Right hindlimb (tissue), 1 donor: ENCODE measurements around the gene COIL.
"Not testable (repeated sequence)": the region's sequence is repeated elsewhere in the genome, so short reads cannot be mapped to it uniquely, and the experiment has no call there.

Experiments used
- DNase-seq: peaks from one replicate; pipeline ENCODE4 v3.0.0-alpha.2; 2018

COIL gene

DNA sequence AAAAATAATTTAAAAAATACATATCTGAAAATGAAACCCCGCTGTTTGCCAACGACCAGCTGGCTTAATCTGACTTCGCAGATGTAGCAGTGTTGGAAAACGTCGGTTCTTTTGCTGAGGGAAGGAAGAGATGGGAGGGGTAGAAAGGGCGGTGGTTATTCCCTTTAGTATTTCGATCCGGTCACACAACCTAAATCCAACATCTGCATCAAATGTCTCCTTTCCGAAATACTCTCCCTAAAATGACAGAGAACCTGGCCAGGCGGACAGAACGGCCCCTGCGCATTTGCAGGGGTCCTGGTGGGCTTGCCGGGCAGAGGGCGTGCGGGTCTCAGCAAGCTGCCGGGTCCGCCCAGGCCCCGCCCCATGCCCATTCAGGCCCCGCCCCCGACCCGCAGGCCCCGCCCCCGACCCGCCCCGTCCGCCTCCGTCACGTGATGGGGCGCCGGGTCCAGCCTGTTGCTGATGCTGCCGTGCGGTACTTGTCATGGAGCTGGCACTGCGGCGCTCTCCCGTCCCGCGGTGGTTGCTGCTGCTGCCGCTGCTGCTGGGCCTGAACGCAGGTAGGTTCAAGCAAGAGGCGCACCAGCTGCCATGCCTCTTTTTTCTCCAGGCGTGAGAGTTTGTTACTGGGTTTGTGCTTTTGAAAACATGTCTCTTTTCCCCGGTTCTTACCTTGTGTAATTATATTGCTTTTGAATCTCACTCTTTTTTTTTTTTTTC is 17.0 kb upstream of the COIL start, which contains the start of gene SCPEP1:
SCPEP1 (plus strand) TSS at position 459 of the 723 bp plus-strand sequence; CDS start at position 488, 29 bp downstream.
- DNase-seq: peak; percentile 92

DNA sequence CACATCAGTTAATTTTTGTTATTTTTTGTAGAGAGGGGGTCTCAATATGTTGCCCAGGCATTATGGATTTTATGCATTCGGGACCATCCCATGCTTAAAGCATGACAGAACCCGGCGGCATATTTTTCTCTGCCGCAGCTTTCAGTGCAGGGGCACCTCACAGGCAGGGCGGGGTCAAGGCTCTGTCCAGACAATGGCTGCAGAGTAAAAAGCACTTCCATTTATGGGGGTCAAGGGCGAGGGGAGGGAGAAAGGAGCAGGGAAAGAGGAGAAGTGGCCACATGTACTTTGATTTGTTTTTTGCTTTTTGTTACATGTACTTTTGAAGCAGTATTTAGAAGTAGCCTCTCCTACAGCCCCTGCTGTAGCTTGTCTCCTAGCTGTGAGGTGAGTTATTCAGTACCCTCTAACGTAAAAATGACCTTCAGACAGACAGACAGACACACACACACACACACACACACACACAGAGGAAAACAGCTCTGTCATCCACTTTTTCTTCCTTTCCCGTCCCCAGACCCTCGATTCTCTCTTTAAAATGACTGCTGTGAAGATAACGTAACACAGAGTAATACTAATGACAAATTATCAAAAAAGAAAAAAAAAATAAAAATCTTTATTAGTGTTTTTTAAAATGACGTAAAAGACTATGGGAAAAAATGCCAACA is 16.2 kb upstream of the COIL start:
- no peak for DNase-seq

DNA sequence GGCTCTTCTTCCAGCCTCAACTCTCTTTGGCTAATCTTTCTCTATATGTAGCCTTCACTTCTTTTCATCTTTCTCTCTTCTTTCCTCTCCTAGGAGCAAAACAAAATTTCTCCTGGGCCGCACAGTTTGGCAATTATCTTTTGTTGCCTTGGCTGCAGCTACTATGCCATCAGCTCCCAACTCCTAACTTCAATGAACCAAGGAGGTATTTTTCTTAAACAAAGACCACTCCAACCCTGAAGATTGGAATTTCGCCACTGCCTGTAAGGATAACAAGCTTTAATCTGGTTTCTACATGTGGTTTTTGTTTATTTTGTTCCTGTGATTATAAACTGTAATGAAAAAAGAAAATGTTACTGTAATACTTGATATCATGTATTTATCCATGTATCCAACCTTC is 14.8 kb upstream of the COIL start:
- no peak for DNase-seq

DNA sequence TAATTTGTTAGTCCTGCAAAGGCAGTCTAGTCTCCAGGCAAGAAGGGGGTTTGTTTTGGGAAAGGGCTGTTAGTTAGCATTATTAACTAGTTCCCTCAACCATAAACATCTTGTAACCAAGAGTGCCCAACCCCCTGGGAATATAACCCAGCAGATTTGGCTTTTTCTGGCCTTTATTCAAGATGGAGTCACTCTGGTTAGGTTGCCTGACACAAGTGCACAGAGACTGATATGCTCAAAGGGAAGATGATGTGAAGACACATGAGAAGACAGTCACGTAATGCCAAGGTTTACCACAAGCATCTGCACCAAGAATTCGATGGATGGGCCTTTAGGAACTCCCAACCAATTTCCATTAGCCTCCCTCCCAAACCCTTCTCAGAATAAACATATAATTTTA is 13.2 kb upstream of the COIL start:
- DNase-seq: no peak

DNA sequence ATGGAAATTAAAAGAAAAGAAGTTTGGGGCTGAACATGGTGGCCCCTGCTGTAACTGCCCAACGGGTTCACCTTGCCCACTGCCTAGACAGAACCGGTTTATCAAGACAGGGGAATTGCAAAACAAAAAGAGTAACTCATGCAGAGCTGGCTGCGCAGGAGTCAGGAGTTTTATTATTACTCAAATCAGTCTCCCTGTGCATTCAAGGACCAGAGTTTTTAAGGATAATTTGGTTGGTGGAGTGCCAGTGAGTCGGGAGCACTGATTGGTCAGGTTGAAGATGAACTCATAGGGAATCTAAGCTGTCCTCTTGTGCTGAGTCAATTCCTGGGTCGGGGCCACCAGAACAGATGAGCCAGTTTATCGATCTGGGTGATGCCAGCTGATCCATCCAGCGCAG is 12.7 kb upstream of the COIL start:
- DNase-seq: no peak

DNA sequence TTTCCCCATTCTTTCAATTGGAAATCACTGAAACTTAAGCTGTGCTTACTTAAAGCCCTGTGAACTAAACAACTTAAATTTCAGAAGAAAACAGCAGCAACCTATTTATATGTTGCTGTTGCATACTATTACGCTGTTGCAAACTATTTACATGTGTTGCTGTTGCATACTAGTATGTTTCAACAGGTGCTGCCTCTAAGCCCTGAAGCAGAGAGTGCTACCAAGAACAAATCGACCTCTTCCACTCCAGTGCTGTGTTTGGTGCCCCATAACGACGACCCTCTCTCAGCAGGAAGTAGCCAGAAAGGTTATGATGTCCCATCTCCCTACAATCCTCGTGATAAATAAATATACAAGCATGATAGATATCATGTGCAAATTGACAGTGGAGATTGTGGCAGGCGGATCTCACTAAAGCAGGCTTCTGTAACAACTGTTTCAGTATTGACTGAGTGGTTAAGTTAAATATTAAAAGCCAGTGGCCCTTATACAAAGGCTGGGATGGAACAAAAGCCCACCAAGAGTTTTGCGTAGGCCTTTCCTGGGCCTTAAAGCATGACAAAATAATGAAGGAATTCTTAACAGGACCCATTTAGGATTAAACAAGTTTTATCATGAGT is 11.4 kb upstream of the COIL start:
- no peak for DNase-seq

DNA sequence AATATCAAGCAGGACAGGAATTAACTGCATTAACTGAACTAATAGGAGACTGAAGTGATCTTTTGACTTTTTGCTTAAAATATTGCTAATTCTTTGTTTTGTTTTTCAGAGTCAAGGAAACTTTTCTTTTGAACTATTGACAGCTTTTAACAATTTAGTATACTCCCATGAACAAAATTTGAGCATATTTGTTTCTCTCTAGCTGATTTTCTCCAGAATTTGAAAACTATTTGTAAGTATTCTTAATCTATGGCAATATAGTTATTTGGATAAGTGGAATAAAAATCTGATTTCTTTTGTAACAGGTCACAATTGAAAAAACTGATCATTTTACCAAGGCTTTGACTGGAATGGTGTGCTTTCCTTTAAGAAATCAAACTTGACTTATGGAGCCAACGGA is 10.1 kb upstream of the COIL start:
- DNase-seq: no peak

DNA sequence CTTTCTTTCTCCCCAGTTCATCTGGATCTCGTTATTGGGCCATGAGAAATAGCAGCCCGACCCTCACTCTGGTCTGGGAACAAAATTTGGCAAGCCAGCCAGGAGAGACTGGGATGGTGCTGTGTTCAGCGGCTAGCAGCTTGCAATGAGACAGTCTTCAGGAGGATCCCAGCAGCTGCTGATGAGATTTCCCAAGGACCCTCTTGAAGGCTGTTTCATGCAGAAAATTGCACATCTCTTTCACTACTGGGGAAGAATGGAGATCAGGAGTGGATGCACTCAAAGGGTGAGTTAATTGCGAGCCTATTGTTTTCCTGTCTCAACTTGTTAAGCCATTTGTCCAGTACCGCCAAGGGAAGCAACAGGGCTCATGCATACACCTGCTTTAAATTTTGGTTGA is 5.5 kb upstream of the COIL start:
- DNase-seq: no peak

DNA sequence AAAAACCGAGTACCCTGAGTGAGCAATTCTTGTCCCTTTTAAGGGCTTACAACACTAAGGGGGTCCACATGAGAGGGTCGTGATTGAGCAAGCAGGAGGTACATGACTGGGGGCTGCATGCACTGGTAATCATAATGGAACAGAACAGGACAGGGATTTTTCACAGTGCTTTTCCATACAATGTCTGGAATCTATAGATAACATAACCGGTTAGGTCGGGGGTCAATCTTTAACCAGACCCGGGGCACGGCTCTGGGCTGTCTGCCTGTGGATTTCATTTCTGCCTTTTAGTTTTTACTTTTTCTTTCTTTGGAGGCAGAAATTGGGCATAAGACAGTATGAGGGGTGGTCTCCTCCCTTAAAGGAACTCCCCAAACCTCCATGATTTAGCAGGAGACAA is 4.8 kb upstream of the COIL start:
- DNase-seq: not testable (repeated sequence)

DNA sequence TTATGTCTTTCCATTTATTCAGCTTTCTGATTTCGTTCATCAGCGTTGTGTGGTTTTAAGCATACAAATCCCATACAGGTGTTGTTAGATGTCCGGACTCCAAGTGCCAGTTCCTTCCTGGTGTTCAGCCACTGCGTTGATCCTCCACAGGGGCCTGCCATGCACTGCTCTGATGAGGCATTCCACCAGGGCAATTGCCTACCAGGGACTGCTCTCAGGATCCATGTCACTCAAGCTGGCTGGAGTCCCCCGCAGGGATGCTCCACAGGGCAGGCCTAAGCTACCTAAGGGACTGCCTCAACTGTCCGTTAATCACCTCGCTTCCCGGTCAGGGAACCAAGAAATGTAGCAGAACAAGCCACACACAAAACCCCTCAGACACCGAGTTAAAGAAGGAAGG is 4.4 kb upstream of the COIL start:
- DNase-seq: not testable (repeated sequence)

DNA sequence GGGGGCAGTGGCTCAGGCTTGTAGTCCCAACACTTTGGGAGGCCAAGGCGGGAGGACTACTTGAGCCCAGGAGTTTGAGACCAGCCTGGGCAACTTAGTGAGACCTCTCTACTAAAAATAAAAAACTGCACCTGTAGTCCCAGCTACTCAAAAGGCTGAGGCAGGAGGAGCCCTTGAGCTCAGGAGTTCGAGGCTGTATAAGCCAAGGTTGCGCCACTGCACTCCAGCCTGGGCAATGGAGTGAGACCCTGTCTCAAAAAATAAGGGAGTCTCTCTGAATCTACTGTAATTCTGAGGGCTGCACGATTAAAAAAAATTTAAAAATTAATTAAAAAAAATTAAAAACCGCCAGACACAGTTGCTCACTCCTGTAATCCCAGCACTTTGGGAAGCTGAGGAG is 3.9 kb downstream of the COIL start:
- DNase-seq: no peak

DNA sequence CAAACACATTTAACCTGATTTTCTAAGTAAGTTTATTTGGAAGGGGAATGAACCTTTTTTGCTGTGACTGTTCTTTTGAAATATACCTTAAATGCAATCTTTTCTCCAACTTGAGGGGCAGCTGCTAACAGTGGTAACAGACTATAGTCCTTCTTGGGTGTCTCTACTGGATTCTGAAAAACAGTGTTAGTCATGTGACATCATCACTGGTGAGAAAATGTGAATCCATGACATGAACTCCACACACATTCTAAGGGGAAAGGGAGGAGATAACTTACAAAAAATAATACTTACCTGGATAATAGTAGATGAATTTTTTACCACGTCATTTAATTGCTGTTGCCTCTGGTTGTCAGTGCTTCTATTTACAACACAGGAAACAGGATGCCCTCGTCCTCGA is 11.3 kb downstream of the COIL start:
- DNase-seq: no peak

DNA sequence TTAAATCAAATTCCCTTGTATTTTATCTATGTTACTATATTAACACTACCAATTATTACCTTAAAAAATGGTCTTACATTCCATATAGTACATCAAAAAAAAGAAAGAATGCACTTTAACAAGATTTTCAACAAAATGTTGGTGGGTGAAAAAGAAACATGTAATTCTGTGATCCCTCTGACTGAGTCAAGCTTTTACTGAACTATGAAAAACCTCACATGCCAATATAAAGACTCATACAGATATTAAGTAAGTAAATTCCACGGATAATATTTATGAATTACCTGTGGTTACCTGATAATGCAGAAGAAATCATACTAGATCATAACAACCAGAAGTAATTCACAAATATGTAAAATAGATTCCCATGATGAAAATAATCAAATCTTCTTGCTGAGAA is 12.4 kb downstream of the COIL start:
- no peak for DNase-seq

DNA sequence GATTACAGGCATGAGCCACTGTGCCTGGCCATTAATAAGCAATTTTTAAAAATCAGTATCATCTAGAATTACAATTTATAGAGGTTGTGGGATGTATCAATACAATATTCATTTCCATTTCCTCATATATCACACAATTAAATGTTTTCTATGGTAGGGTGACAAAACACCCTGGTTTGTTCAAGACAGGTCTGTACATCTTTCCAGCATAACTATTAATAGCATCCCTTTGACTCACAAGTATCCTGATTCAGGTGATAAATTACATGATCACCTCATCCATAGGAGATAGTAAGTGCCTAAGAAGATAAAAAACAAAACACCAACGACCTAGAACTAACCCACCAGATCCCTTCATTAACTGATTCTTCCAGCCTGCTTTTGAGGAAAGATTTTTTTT is 13.1 kb downstream of the COIL start:
- DNase-seq: no peak

DNA sequence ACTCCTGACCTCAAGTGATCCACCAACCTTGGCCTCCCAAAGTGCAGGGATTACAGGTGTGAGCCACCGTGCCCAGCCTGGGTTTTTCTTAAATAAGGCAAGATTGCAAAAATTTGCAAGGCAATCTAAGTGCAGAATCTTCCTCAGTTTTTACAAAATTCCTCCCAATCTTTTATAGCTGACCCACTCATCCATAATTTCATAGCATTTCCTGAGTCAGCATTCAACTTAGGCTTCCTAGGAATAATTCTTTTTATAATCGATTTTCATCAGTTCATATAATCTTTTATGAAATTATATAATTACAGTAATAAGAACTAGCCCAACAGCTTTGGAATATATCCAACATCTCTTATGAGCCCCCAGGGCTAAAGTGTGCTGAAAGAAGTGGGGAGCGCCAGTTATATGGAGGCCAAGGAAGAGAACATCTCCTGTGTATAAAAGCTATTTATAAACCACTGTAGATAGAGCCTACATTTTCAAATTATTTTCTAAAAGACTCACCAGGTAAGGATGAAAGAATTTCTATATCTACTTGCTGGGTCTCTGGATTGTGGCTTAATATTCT is 14.8 kb downstream of the COIL start:
- no peak for DNase-seq

DNA sequence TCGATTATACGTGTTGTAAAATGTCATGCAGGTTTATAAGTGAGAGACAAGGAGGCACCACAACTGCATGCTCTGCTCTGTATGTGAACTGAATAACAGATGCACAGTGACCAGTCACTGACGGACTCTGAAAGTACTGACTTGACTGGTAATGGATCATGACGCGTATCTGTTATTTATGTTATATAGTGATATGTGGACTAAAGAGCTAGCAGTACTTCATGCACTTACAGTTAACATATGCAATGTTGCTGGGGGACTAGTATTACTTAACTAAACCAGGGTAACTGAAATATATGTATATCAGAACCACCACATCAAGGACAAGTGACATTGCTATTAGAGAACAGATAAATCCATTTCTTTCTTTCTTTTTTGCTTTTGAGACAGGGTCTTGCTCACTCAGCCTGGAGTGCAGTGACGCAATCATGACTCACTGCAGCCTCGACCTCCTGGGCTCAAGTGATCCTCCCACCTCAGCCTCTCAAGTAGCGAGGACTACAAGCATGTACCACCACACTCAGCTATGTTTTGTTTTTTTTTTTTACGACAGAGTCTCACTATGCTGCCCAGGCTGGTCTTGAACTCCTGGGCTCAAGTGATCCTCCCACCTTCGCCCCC is 17.2 kb downstream of the COIL start:
- no peak for DNase-seq

DNA sequence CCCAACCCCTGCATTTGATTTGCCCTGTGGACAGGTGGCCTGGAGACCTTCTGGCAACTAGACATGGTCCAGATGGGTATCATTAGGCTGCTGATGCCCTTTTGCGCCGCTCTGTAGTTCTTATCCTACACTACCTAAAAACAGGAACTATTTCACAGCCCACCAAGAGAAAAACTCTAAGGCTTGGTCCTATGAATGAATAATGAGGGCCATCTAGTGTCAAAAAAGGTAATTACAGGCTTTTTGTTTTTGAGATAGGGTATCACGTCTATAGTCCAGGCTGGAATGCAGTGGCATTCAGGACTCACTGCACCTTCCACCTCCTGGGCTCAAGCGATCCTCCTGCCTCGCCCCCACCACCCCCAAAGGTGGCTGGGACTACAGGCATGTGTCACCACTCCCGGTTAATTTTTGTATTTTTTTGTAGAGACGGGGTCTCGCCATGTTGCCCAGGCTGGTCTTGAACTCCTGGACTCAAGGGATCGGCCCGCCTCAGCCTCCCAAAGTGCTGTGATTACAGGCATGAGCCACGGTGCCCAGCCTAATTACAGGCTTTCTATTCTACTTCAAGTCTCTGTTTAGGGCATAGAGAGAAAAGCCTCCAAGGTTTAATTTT is 20.9 kb downstream of the COIL start:
- no peak for DNase-seq

DNA sequence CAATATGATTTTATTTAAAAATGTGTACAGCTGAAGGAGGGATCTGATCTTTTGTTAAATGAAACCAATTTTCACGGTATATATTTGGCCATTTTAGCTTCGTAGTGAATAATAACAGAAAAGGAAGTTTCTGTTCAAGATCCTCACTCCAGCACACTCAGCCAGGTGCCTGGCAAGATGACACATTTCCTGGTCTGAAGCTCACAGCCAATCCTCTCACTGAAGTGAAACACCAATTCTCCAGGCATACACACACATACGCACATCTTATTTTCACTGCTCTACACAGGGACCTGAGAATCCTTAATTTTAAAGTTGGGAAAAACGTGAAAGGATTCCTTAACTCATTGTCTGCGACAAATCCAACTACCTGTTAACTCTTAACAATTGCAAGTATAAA is 22.6 kb downstream of the COIL start:
- not testable (repeated sequence) for DNase-seq

DNA sequence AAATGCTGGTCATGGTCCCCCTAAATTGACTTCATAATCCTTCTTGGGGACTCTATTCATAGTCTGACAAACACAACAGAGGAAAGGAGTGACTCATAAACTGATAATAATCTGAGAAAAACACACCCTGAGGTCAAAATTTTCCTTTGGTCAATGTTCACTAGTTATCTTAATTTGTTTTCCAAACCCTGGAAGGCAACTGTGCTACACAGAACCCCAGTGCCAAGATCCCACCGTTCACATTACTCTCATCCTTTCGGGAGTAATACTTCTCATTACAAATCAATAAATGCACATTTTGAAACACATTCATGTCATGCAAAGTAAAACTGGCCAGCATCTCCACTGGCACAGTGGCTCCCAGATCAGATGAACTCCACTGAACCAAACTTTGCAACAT is 23.2 kb downstream of the COIL start:
- DNase-seq: no peak

DNA sequence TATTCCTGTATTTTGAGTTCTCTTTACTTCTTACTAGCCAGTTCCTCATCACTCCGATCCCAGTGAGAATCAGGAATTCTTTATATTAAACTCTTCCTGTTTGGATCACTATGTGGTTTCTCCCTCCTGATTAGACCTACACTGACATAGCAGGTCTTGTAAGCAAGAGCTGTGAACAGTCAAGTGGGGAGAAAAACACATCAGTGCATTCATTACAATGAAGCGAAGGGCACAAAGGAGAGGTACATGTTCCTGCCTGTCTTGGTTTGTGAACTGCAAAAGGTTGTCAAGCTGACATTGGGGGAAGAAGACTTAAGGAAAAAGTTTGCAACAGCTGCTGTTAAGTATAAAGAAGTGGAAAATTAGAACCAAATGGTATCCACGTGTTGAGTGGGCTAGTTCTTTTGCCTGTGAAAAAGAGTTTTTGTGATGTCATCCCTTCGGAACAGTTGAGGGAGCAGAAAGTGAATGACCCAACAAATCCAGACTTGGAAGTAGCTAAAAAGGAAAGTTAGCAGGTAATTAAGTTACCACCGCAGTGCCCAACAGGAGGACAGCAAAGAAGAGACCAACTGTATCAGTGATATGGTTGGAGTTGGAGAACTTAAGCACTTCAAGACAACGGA is 24.0 kb downstream of the COIL start:
- no peak for DNase-seq

DNA sequence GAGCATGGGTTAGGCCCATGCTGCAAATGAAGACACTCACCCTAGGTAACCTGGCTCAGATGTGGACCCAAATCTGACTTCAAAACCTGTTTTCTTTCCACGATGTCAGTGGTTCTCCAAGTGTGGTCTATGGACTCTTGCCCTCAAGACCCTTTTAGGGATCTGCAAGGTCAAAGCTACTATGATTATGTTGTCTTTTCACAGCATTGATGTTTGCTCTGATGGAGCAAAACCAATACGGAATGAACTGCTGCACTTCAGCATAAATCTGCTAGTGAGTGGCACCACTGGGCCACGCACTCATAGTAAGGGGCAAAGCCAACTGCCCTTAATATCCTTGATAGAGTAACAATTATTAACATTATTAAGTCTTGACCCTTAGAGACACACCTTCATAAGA is 25.4 kb downstream of the COIL start:
- DNase-seq: no peak

DNA sequence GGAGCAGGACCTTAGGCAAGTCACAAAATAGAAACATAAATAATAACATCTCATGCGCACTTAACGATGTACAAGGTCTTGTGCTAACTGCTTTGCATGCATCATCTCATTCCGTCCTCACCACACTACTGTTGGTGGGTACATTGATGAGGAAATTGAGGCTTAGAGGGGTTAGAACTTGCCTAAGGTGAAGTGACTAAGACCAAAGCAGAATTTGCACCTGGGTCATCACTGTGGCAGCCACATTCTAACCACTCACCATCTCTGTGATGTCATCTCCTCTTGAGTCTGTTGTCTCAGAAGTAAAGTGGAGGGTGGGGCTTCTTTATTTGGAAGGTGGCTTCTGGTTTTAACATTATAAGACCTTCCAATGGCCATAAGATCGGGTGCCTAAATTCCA is 26.6 kb downstream of the COIL start:
- no peak for DNase-seq

DNA sequence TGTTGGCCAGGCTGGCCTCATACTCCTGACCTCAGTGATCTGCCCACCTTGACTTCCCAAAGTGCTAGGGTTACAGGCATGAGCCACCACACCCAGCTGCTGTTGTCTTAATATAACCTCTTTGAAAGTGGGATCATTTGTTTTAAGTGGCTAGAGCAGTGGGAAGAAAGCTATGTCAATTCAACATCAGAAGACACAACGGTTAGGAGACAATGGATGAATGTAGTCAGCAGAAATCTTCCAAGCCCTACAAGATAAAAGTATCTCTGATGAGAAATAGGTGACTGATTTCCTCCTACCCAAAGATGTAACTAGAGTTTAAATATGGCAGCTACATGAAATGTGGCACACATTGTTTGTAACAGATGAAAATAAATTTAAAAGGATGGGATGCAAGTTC is 27.0 kb downstream of the COIL start:
- no peak for DNase-seq
